GM12872 (cell line): ENCODE data around the gene NIFK.

Experiments used
- TF ChIP-seq, protein P1 (sequence below): IDR thresholded peaks from 3 replicates; pipeline ENCODE4 v1.5.1; 2011; ENCODE audit warnings: low read depth, mild to moderate bottlenecking, low read length, moderate library complexity; ENCODE audit not compliant: insufficient read depth

NIFK gene

DNA sequence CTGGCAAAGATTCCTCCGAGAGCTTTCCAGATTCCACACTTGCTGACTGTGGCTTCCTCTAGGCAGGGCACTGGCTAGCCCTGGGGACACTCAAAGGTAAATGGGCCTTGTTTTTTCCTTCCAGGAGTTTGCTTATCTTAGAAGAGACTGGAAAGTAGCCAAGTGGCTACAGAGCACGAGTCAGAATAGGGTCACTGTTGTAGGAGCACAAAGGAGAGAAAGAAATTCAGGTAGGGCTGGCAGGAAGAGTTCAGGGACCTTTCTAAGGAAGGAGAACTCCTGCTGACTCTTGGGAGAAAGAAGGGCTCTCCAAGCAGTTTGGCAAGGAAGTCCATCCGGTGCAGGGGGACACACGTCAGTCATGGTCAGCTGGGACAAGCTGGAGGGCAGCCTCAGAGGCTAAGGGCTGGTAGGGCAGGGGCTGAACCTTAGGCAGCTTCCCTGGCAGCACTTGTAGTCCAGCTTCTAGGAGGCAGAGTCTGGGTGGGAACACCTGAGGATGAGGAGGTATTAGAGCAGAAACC is 39.5 kb downstream of the NIFK start:
- TF ChIP-seq, protein P1, sequence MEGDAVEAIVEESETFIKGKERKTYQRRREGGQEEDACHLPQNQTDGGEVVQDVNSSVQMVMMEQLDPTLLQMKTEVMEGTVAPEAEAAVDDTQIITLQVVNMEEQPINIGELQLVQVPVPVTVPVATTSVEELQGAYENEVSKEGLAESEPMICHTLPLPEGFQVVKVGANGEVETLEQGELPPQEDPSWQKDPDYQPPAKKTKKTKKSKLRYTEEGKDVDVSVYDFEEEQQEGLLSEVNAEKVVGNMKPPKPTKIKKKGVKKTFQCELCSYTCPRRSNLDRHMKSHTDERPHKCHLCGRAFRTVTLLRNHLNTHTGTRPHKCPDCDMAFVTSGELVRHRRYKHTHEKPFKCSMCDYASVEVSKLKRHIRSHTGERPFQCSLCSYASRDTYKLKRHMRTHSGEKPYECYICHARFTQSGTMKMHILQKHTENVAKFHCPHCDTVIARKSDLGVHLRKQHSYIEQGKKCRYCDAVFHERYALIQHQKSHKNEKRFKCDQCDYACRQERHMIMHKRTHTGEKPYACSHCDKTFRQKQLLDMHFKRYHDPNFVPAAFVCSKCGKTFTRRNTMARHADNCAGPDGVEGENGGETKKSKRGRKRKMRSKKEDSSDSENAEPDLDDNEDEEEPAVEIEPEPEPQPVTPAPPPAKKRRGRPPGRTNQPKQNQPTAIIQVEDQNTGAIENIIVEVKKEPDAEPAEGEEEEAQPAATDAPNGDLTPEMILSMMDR, result no peak

DNA sequence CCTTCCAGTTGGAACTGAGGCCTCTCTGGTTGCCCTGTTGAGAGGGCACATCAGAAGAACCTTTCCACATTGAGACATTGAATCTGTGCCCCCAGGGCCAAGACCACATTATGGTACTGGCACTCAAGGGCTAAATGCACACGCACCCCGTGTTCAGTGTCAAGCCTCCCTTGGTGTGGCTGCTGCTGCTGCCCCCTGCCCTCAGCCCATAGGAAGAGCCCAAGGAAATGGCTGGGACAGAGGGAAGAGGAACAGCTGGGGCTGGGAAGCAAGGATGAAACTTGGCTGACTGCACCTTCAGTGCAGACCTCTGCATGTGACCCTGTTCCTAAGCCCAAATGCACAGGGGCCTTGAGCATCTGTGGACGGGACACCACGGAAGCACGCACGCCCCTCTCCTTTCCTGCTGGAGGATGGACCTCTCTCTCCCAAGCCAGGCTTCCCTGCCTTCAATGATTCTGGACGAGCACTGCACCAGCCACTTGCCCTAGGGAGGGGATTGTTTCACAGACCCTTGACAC is 40.2 kb downstream of the NIFK start:
- TF ChIP-seq, protein P1, result no peak

DNA sequence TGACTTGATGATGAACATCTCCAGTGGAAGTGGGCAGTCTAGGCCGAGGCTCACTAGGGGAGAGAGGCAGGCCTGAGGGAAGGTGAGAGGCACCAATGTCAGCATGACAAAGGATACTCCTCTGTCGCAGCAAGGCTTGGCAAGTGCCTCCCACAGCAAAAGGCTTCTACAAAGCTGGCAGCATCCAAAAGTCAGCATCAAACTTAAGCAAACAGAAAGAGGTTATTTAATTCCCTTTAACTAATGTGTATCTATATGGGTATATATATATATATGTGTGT is 41.6 kb downstream of the NIFK start:
- TF ChIP-seq, protein P1, result no peak

DNA sequence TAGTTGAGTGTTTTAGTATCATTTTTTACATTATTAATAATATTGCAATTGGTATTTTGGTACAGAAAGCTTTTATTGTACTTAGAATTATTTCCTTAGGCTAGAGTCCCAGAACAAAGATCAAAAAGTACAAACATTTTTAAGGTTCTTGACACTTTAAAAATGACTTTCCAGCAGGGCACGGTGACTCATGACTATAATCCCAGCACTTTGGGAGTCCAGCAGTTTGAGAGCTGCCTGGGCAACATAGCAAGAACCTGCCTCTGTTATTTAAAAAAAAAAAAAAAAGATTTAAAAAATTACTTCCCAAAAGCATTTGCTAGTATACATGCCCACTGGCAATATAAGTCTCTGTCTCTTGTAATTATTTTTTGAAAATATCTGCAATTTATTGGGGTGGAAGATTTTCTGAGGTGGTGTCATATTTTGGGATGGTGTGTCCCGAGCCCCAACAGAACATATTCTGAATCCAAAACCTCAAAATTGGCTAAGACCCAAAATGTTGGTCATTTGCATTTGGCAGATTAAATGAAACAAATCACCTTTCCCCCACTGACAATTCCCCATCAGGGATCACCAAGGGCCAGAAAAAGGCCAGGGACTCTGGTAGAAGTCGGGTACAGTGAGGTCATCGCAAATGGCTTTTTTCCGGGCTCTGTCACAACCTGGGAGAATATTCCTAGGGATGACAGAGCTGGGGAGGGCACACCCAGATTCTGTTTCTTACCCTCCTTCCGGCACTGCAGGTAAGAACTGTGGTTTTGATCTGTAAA is 42.1 kb downstream of the NIFK start:
- TF ChIP-seq, protein P1, result no peak

GRCh38 chr2:121690095-121690494 is 46.6 kb downstream of the NIFK start:
- TF ChIP-seq, protein P1, result no peak

DNA sequence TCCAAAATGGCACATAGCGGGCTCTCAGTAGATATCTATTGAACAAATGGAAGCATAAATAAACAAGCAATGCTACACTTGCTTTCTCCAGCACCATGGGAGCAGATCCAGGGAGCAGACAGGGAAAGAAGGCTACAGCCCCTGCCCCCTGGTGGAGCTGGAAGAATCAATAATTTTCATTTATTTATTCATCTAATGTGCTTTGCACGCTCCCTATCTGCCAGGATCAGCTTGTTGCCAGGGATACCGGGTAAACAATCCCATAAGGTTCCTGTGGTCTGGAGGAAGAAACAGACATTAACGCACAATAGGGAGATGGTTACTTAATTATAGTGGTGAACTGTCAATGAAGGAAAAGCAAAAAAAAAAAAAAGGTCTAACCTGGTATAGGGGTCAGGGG is 47.3 kb downstream of the NIFK start:
- TF ChIP-seq, protein P1, result 0 out of 3 replicates have a peak, but pooled peaks have one; percentile 7

GRCh38 chr2:121688820-121689219 is 47.9 kb downstream of the NIFK start:
- TF ChIP-seq, protein P1, result no peak
